IPS DF 6.9 (cell line): ENCODE results near the gene SNRNP200.

Experiments
- DNase-seq: peaks from one replicate; pipeline ENCODE4 v3.0.0-alpha.2; 2013; ENCODE audit warnings: low read depth, low spot score
- H3K27ac ChIP-seq: one replicate; pipeline ENCODE4 v1.5.1; 2013; ENCODE audit warnings: low read length, control low read depth
- H3K27me3 ChIP-seq: 2 replicates; pipeline ENCODE4 v1.6.1; 2013; ENCODE audit warnings: mild to moderate bottlenecking, low read length; ENCODE audit not compliant: control insufficient read depth, insufficient read depth
- H3K36me3 ChIP-seq: 2 replicates; pipeline ENCODE4 v1.6.1; 2013; ENCODE audit warnings: low read length; ENCODE audit not compliant: control insufficient read depth, insufficient read depth
- H3K4me1 ChIP-seq: 2 replicates; pipeline ENCODE4 v1.6.1; 2013; ENCODE audit warnings: low read length; ENCODE audit not compliant: control insufficient read depth, insufficient read depth
- H3K4me3 ChIP-seq: 2 replicates; pipeline ENCODE4 v1.5.1; 2013; ENCODE audit warnings: mild to moderate bottlenecking, low read length
- H3K9me3 ChIP-seq: 2 replicates; pipeline ENCODE4 v1.6.1; 2013; ENCODE audit warnings: low read length, inconsistent platforms; ENCODE audit not compliant: control insufficient read depth, insufficient read depth
- WGBS: extraction: QIAGEN DNeasy Blood & Tissue Kit; methylation state at CpG from one replicate; pipeline ENCODE4 v1.1.7; 2013; ENCODE audit warnings: mixed read lengths, missing lambda C conversion rate; ENCODE audit not compliant: insufficient read length, insufficient coverage; 5-methylcytosine and 5-hydroxymethylcytosine counted together

Gene SNRNP200

GRCh38 chr2:96251721-96252292 lies 53.5 kb downstream of the SNRNP200 start:
- H3K9me3 ChIP-seq: no peaks in the 10 kb centered on the region
- H3K4me3 ChIP-seq: no peak overlapping the region
- no CpG with 5 or more reads among the region's 6 CpGs for WGBS
- H3K4me1 ChIP-seq: no peaks in the 10 kb centered on the region
- no peaks in the 10 kb centered on the region for H3K27me3 ChIP-seq
- no peak for DNase-seq
- no peak overlapping the region for H3K27ac ChIP-seq
- H3K36me3 ChIP-seq: peaks cover 13% of the 10 kb centered on the region; the same call in 1 of the 2 replicates

- Histone ChIP-seq H3K4me3 (no peak overlapping the region), H3K27me3 (no peaks in the 10 kb centered on the region), H3K27ac (no peak overlapping the region), H3K4me1 (no peaks in the 10 kb centered on the region), H3K36me3 (peaks cover 13% of the 10 kb centered on the region; the same call in 1 of the 2 replicates), H3K9me3 (no peaks in the 10 kb centered on the region)
- no peak for DNase-seq
- WGBS: no CpG with 5 or more reads among the region's 6 CpGs
These were observed 55.2 kb downstream of the SNRNP200 start for GRCh38 chr2:96250188-96250587.

GRCh38 chr2:96249654-96250053 lies 55.7 kb downstream of the SNRNP200 start:
- H3K36me3 ChIP-seq: peaks cover 13% of the 10 kb centered on the region; the same call in 1 of the 2 replicates
- no CpG with 5 or more reads among the region's 9 CpGs for WGBS
- no peak overlapping the region for H3K27ac ChIP-seq
- H3K4me1 ChIP-seq: no peaks in the 10 kb centered on the region
- DNase-seq: no peak
- no peaks in the 10 kb centered on the region for H3K27me3 ChIP-seq
- no peaks in the 10 kb centered on the region for H3K9me3 ChIP-seq
- no peak overlapping the region for H3K4me3 ChIP-seq

- no peak for DNase-seq
- no peak overlapping the region for H3K27ac ChIP-seq
- no peaks in the 10 kb centered on the region for H3K9me3 ChIP-seq
- H3K27me3 ChIP-seq: no peaks in the 10 kb centered on the region
- H3K36me3 ChIP-seq: 0 out of 2 replicates have a peak, but pooled peaks cover 10% of the 10 kb centered on the region
- H3K4me3 ChIP-seq: no peak overlapping the region
- H3K4me1 ChIP-seq: no peaks in the 10 kb centered on the region
- WGBS: no CpG with 5 or more reads among the region's 4 CpGs
These were observed 56.7 kb downstream of the SNRNP200 start for GRCh38 chr2:96248624-96249023.

DNA sequence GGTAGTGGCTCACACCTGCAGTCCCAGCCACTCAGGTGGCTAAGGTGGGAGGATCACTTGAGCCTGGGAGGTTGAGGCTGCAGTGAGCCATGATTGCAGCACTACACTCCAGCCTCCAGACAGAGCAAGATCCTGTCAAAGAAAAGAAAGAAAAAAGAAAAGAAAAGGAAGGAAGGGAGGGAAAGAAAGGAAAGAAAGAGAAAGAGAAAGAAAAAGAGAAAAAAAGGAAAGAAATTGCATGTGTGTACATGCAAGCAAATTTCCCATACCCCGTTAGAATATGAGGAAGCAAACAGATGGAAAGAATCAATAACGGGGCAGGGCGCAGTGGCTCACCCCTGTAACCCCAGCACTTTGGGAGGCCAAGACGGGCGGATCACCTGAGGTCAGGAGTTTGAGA lies 57.5 kb downstream of the SNRNP200 start:
- H3K9me3 ChIP-seq: no peaks in the 10 kb centered on the region
- H3K27me3 ChIP-seq: no peaks in the 10 kb centered on the region
- WGBS: no CpG with 5 or more reads among the region's 5 CpGs
- 0 out of 2 replicates have a peak, but pooled peaks cover 5% of the 10 kb centered on the region for H3K36me3 ChIP-seq
- H3K4me1 ChIP-seq: no peaks in the 10 kb centered on the region
- no peak overlapping the region for H3K27ac ChIP-seq
- no peak for DNase-seq
- H3K4me3 ChIP-seq: no peak overlapping the region

DNA sequence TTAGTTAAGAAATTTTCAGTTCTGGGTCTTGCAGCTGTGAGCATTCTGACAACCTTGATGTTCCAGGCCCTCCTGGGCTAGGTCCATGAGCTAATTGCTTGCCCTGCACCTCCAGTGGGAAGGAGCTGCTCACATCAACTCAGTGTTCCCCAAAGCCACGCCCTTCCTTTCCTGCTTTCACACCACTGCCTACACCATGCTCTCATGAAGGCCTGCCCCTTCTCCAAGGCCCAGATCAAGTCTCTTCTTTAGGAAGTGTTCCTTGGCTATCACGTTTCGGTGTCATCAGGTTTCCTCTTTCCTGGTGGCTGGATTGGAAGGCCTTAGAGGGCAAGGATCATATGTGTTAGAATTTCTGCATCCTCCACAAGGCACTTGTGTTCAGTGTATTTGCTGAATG lies 58.3 kb downstream of the SNRNP200 start:
- no CpG with 5 or more reads among the region's 3 CpGs for WGBS
- Histone ChIP-seq H3K27ac (no peak overlapping the region), H3K4me1 (no peaks in the 10 kb centered on the region), H3K27me3 (no peaks in the 10 kb centered on the region), H3K36me3 (no peaks in the 10 kb centered on the region), H3K9me3 (no peaks in the 10 kb centered on the region), H3K4me3 (no peak overlapping the region)
- DNase-seq: no peak

GRCh38 chr2:96245609-96246390 lies 59.5 kb downstream of the SNRNP200 start:
- no peaks in the 10 kb centered on the region for H3K27me3 ChIP-seq
- H3K4me1 ChIP-seq: no peaks in the 10 kb centered on the region
- no peaks in the 10 kb centered on the region for H3K36me3 ChIP-seq
- no peaks in the 10 kb centered on the region for H3K9me3 ChIP-seq
- DNase-seq: no peak
- H3K4me3 ChIP-seq: no peak overlapping the region
- no CpG with 5 or more reads among the region's 8 CpGs for WGBS
- H3K27ac ChIP-seq: no peak overlapping the region

- Histone ChIP-seq H3K27me3 (no peaks in the 10 kb centered on the region), H3K4me1 (no peaks in the 10 kb centered on the region), H3K4me3 (no peak overlapping the region), H3K36me3 (no peaks in the 10 kb centered on the region), H3K9me3 (no peaks in the 10 kb centered on the region), H3K27ac (no peak overlapping the region)
- no peak for DNase-seq
- WGBS: no CpG with 5 or more reads among the region's 5 CpGs
These were observed 61.5 kb downstream of the SNRNP200 start for GRCh38 chr2:96243843-96244242.

- H3K9me3 ChIP-seq: no peaks in the 10 kb centered on the region
- no peak overlapping the region for H3K4me3 ChIP-seq
- WGBS: no CpG with 5 or more reads among the region's 5 CpGs
- no peak overlapping the region for H3K27ac ChIP-seq
- no peaks in the 10 kb centered on the region for H3K4me1 ChIP-seq
- H3K36me3 ChIP-seq: no peaks in the 10 kb centered on the region
- H3K27me3 ChIP-seq: no peaks in the 10 kb centered on the region
- no peak for DNase-seq
These were observed 63.3 kb downstream of the SNRNP200 start for GRCh38 chr2:96241900-96242611.

GRCh38 chr2:96241227-96241626 lies 64.1 kb downstream of the SNRNP200 start:
- no peaks in the 10 kb centered on the region for H3K4me1 ChIP-seq
- no peaks in the 10 kb centered on the region for H3K36me3 ChIP-seq
- WGBS: no CpG with 5 or more reads among the region's 2 CpGs
- DNase-seq: no peak
- H3K4me3 ChIP-seq: no peak overlapping the region
- no peaks in the 10 kb centered on the region for H3K9me3 ChIP-seq
- H3K27ac ChIP-seq: no peak overlapping the region
- H3K27me3 ChIP-seq: no peaks in the 10 kb centered on the region
